Measurements from ENCODE around the gene SYNE3.

The SYNE3 gene

DNA sequence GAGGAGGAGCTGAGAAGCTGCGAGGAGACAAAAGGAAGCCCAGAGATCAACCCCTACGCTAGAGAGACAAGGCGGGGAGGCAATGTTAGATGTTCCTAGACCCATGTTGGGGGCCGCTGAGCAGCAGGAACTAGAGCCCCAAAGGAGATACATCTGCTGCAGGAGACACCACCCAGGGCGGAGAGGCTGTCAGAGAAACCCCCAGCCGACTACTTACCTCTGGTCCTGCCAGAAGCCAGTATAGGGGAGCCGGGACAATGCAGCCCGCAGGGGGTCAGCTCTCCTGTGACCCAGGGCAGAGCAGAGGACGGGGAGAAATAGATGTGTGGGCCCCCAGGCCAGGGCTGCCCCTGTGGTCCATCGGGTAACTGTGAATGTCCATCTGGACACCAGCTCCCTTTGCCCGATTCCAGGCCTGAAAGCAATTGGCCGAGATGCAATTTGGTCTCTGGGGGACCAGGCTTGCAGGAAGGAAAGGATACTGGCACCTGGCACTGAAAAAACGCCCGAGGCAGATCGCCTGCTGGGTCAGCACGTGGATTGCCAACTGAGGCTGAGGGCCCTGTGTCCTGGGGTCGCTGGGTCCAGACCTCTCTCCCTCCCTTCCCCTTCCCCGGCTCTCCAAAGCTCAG is 34.9 kb downstream of the SYNE3 start:
- no peak overlapping the region for H3K4me3 ChIP-seq (ENCODE audit: low read depth, low read length)
- no peak for DNase-seq (ENCODE audit: low read depth, low spot score)
- in situ Hi-C loops (cut with HindIII; ENCODE audit: low sequenced_read_pairs), result no loop called here
- TF ChIP-seq, protein P1, sequence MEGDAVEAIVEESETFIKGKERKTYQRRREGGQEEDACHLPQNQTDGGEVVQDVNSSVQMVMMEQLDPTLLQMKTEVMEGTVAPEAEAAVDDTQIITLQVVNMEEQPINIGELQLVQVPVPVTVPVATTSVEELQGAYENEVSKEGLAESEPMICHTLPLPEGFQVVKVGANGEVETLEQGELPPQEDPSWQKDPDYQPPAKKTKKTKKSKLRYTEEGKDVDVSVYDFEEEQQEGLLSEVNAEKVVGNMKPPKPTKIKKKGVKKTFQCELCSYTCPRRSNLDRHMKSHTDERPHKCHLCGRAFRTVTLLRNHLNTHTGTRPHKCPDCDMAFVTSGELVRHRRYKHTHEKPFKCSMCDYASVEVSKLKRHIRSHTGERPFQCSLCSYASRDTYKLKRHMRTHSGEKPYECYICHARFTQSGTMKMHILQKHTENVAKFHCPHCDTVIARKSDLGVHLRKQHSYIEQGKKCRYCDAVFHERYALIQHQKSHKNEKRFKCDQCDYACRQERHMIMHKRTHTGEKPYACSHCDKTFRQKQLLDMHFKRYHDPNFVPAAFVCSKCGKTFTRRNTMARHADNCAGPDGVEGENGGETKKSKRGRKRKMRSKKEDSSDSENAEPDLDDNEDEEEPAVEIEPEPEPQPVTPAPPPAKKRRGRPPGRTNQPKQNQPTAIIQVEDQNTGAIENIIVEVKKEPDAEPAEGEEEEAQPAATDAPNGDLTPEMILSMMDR (IDR thresholded peaks at IDR 0.05; ENCODE audit: low read depth, low read length), result no peak

DNA sequence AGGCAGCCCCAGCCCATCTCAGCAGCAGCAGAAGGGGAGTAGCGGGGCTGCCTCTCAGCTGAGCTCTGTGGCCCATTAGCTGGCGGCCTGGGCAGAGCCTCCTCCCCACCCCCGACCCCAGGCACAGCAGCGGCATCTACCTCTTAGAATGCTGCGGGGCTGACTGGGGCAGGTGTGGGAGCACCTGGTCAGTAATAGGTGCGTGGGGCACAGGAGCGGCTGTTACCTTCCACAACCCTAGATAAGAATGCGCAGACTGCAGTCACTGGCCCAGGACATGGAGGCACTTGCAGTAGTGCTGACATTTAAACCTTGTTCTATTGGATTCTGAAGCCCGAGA is 35.6 kb downstream of the SYNE3 start:
- TF ChIP-seq, protein P1 (IDR thresholded peaks at IDR 0.05; ENCODE audit: low read depth, low read length), result no peak
- no peak overlapping the region for H3K4me3 ChIP-seq (ENCODE audit: low read depth, low read length)
- DNase-seq (ENCODE audit: low read depth, low spot score), result no peak
- in situ Hi-C loops (cut with HindIII; ENCODE audit: low sequenced_read_pairs), result no loop called here

DNA sequence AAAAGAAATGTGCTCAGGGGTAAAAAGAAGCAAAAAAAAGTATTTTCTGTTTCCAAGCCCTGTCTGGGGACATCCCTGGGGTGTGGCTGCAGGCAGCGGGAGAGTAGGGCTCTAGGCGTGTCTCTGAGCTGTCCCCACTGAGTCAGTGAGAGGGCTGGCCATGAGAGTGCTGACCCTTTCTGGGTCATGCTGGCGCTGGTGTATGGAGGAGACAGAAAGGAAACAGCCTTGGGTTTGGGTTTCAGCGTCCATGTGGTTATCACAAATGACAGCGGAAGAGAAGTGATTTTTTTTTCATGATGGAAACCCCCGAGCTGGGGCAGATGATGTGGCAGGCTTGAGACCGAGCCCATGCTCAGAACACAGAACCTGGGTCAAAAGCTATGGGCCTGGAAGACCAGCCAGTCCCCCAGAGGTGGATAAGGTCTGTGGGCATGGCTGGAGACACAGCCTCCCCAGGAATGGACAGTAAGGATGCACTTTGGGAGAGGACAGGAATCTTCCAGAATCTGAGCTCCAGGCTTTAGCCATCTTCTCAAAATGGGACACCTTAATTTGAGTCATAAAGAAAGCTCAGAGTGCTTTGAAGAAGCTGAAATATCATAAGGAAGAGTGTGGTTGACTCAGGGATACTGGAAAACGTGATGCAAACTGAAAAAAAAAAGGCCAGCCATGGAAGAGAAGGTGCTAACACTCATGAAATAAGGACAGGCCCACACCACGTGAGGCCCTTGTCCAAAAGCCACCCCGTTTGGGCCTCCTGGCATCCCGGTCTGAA is 36.2 kb downstream of the SYNE3 start:
- in situ Hi-C loops (cut with HindIII; ENCODE audit: low sequenced_read_pairs), result no loop called here
- DNase-seq (ENCODE audit: low read depth, low spot score), result no peak
- H3K4me3 ChIP-seq (ENCODE audit: low read depth, low read length), result no peak overlapping the region
- TF ChIP-seq, protein P1 (IDR thresholded peaks at IDR 0.05; ENCODE audit: low read depth, low read length), result no peak

DNA sequence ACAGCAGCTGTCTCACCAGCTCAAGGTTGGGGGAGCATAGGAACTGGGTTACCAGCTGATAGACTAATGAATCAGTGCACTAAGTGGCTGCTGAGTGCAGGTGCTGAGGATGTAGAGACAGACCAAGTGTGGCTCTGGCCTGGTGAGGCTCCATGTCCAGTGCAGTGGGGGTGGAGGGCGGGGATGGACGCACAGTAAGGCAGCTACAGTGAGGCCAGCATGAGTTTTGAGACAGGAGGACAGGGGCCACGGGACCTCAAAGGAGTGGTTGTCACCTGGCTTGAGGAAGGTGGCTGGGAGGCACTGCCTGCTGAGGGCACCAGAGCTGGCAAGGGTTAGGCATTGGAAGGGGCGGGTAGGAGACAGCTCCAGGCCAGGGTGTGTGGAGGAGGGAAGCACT is 37.0 kb downstream of the SYNE3 start:
- TF ChIP-seq, protein P1 (IDR thresholded peaks at IDR 0.05; ENCODE audit: low read depth, low read length), result no peak
- H3K4me3 ChIP-seq (ENCODE audit: low read depth, low read length), result no peak overlapping the region
- DNase-seq (ENCODE audit: low read depth, low spot score), result no peak
- in situ Hi-C loops (cut with HindIII; ENCODE audit: low sequenced_read_pairs), result no loop called here

DNA sequence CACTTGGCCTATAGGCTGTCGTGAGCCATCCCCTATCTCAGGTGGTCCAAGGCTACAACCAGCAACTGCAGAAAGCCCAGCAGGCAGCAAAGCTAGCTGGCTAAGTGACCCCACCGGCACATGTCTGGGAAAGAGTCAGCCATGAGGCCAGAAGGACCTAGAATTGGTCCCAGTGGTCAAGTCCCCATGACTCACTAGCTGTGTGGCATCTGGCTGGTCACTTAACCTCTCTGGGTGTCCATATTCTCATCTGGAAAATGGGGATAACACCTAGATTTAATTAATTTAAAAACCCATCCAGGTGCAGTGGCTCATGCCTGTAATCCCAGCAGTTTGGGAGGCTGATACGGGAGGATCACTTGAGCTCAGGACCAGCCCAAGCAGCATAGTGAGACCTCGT is 37.6 kb downstream of the SYNE3 start:
- in situ Hi-C loops (cut with HindIII; ENCODE audit: low sequenced_read_pairs), result no loop called here
- H3K4me3 ChIP-seq (ENCODE audit: low read depth, low read length), result no peak overlapping the region
- DNase-seq (ENCODE audit: low read depth, low spot score), result no peak
- TF ChIP-seq, protein P1 (IDR thresholded peaks at IDR 0.05; ENCODE audit: low read depth, low read length), result no peak

DNA sequence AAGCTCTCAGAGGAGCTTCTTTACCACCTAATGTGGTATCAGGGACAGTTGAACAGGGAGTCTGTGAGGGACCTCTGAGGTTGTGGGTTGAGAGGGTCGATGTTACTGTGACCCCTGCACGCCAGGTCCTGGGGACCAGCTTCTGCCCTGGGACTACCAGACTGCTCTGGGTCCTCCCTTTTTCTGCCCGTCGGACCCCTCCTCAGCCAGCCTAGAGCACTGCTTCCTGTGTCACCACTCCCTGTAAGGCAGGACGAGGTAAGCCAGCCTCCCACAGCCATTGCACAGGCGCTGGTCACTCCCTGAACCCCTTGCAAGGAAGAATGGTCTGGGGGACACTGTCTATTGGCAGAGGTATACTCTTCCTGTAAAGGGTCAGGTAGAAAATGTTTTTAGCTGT is 38.1 kb downstream of the SYNE3 start:
- in situ Hi-C loops (cut with HindIII; ENCODE audit: low sequenced_read_pairs), result no loop called here
- no peak overlapping the region for H3K4me3 ChIP-seq (ENCODE audit: low read depth, low read length)

More for the DNA sequence above, 38.1 kb downstream of the SYNE3 start:
- TF ChIP-seq, protein P1 (IDR thresholded peaks at IDR 0.05; ENCODE audit: low read depth, low read length), result no peak
- no peak for DNase-seq (ENCODE audit: low read depth, low spot score)

Data from astrocyte of the spinal cord (primary cell).